Ascending aorta (tissue), 2 donors: Measurements from ENCODE around the gene AGMAT. TPM values are rescaled to one million over a fixed set of nuclear protein-coding genes. Genes with fewer than 3 reads are reported as not detected.

Experiments used
- DNase-seq, 2 donors: peaks; one replicate each; pipeline ENCODE4 v3.0.0-alpha.2; 2019; ENCODE audit warnings: low spot score in 2 of 2
- H3K27ac ChIP-seq, 2 donors: fragments of 200-600 bp; sonication (generic); one replicate each; pipeline ENCODE4 v1.5.1; 2016 to 2017; ENCODE audit warnings: mild to moderate bottlenecking in 1 of 2
- H3K27me3 ChIP-seq: fragments of 200-600 bp; sonication (generic); one replicate; pipeline ENCODE4 v1.5.1; 2017
- H3K36me3 ChIP-seq, 2 donors: fragments of 200-600 bp; sonication (generic); one replicate each; pipeline ENCODE4 v1.5.1; 2016
- H3K4me1 ChIP-seq, 2 donors: fragments of 200-600 bp; sonication (generic); one replicate each; pipeline ENCODE4 v1.5.1; 2016 to 2017; ENCODE audit warnings: mild to moderate bottlenecking in 1 of 2
- H3K4me3 ChIP-seq, 2 donors: fragments of 200-600 bp; sonication (generic); one replicate each; pipeline ENCODE4 v1.5.1; 2016 to 2017; ENCODE audit warnings: mild to moderate bottlenecking in 1 of 2
- H3K9me3 ChIP-seq, 2 donors: fragments of 200-600 bp; sonication (generic); one replicate each; pipeline ENCODE4 v1.5.1; 2016
- CTCF ChIP-seq, 3 experiments: fragments of 200-600 bp in 2 of 3; fragments of 450-650 bp in 1 of 3; sonication (generic) in 2 of 3; IDR thresholded peaks; one replicate each; pipeline ENCODE4 v1.5.1; 2016 to 2019; ENCODE audit warnings: antibody characterized with exemption in 3 of 3, mild to moderate bottlenecking in 1 of 3, moderate library complexity in 1 of 3
- intact Hi-C: fragments of 100-400 bp; cut with DNase I; formaldehyde crosslinking; loops from one replicate; pipeline ENCODE4 v1.15.1; 2023
- total RNA-seq: library from RNA; depleted of rRNA; stranded (reverse); fragments of >200 nt; gene quantifications from one replicate; pipeline ENCODE4 v1.1.0, GENCODE V29; 2016

AGMAT gene
- total RNA-seq, 1 donor from 2014 or later = 1.1 TPM

GRCh38 chr1:15568387-15569073 lies 16.3 kb downstream of the AGMAT start:
- DNase-seq = no peak
- Histone ChIP-seq H3K27me3 (no peaks in the 10 kb centered on the region), H3K4me3 (no peak overlapping the region), H3K36me3 (peaks cover 50 to 59% of the 10 kb centered on the region in 2 donors), H3K27ac (no peak overlapping the region), H3K4me1 (peaks cover 0 to 1% of the 10 kb centered on the region in 2 donors), H3K9me3 (no peaks in the 10 kb centered on the region)
- intact Hi-C loops = no loop called here
- no peak for TF ChIP-seq CTCF (IDR thresholded peaks at IDR 0.05)

- no peak for DNase-seq
- intact Hi-C loops = no loop called here
- no peaks in the 10 kb centered on the region for H3K9me3 ChIP-seq
- TF ChIP-seq CTCF (IDR thresholded peaks at IDR 0.05) = no peak
- H3K4me1 ChIP-seq = no peaks in the 10 kb centered on the region
- H3K27me3 ChIP-seq = no peaks in the 10 kb centered on the region
- no peak overlapping the region for H3K4me3 ChIP-seq
- H3K36me3 ChIP-seq = peaks cover 34 to 50% of the 10 kb centered on the region in 2 donors
- no peak overlapping the region for H3K27ac ChIP-seq
Observed at GRCh38 chr1:15559189-15559810, 25.6 kb downstream of the AGMAT start.

GRCh38 chr1:15558516-15558915 lies 26.3 kb downstream of the AGMAT start:
- TF ChIP-seq CTCF (IDR thresholded peaks at IDR 0.05) = no peak
- no peaks in the 10 kb centered on the region for H3K4me1 ChIP-seq
- no peak for DNase-seq
- H3K4me3 ChIP-seq = no peak overlapping the region
- no peak overlapping the region for H3K27ac ChIP-seq
- no peaks in the 10 kb centered on the region for H3K9me3 ChIP-seq
- intact Hi-C loops = no loop called here
- H3K36me3 ChIP-seq = peaks cover 32 to 42% of the 10 kb centered on the region in 2 donors
- no peaks in the 10 kb centered on the region for H3K27me3 ChIP-seq

- no peaks in the 10 kb centered on the region for H3K4me1 ChIP-seq
- H3K9me3 ChIP-seq = no peaks in the 10 kb centered on the region
- no peaks in the 10 kb centered on the region for H3K27me3 ChIP-seq
- peaks cover 23 to 40% of the 10 kb centered on the region in 2 donors for H3K36me3 ChIP-seq
- intact Hi-C loops = no loop called here
- H3K4me3 ChIP-seq = no peak overlapping the region
- H3K27ac ChIP-seq = no peak overlapping the region
- no peak for TF ChIP-seq CTCF (IDR thresholded peaks at IDR 0.05)
- DNase-seq = no peak
Observed at GRCh38 chr1:15557594-15557993, 27.3 kb downstream of the AGMAT start.

GRCh38 chr1:15557008-15557407 lies 27.8 kb downstream of the AGMAT start:
- Histone ChIP-seq H3K4me3 (no peak overlapping the region), H3K36me3 (peaks cover 17 to 34% of the 10 kb centered on the region in 2 donors), H3K9me3 (no peaks in the 10 kb centered on the region), H3K27me3 (no peaks in the 10 kb centered on the region), H3K27ac (no peak overlapping the region), H3K4me1 (no peaks in the 10 kb centered on the region)
- DNase-seq = no peak
- intact Hi-C loops = no loop called here
- TF ChIP-seq CTCF (IDR thresholded peaks at IDR 0.05) = no peak
